GM12878 (cell line): Measurements from ENCODE around the gene HEBP1.

Experiments used
- ASH2L ChIP-seq: fragments of 300-600, 200-600 bp; sonication (generic); IDR thresholded peaks from 2 replicates; pipeline ENCODE4 v1.6.1; 2017; ENCODE audit warnings: low read depth, mild to moderate bottlenecking, borderline replicate concordance
- BRCA1 ChIP-seq: IDR thresholded peaks from 2 replicates; pipeline ENCODE4 v1.6.1; 2011; ENCODE audit warnings: low read depth, low read length, improper control_type of control experiment
- CEBPB ChIP-seq, 2 experiments: fragments of 150-350 bp in 1 of 2; IDR thresholded peaks; 2 replicates each; pipeline ENCODE4 v1.6.1; 2012 to 2014; ENCODE audit warnings: low read depth in 2 of 2, low read length in 2 of 2, borderline replicate concordance in 1 of 2, inconsistent platforms in 1 of 2
- CREB1 ChIP-seq: IDR thresholded peaks from 2 replicates; pipeline ENCODE4 v1.6.1; 2012; ENCODE audit warnings: low read depth, mild to moderate bottlenecking, inconsistent platforms
- CTCF ChIP-seq, 3 experiments: IDR thresholded peaks in 2 of 3; conservative IDR thresholded peaks in 1 of 3; 2 replicates each; pipeline ENCODE4 v1.5.1; 2011; ENCODE audit warnings: low read depth in 3 of 3, low read length in 3 of 3, mild to moderate bottlenecking in 3 of 3, control low read depth in 2 of 3, moderate library complexity in 2 of 3, inconsistent platforms in 1 of 3, mixed read lengths in 1 of 3; ENCODE audit not compliant: control insufficient read depth in 2 of 3, insufficient read depth in 1 of 3; ENCODE audit errors: extremely low read depth in 1 of 3
- EP300 ChIP-seq, 2 experiments: fragments of 150-350 bp in 1 of 2; IDR thresholded peaks; 2 replicates each; pipeline ENCODE4 v1.6.1; 2011 to 2012; ENCODE audit warnings: low read depth in 2 of 2, low read length in 2 of 2, borderline replicate concordance in 1 of 2, improper control_type of control experiment in 1 of 2, inconsistent platforms in 1 of 2; ENCODE audit not compliant: control insufficient read depth in 1 of 2
- MAX ChIP-seq: IDR thresholded peaks from 2 replicates; pipeline ENCODE4 v1.6.1; 2012; ENCODE audit warnings: low read depth, low read length, improper control_type of control experiment
- MTA2 ChIP-seq: fragments of 450-650 bp; IDR thresholded peaks from 2 replicates; pipeline ENCODE4 v1.6.1; 2016; ENCODE audit warnings: low read depth, mild to moderate bottlenecking, moderate library complexity
- POLR2AphosphoS5 ChIP-seq: IDR thresholded peaks from 2 replicates; pipeline ENCODE4 v1.6.1; 2011; ENCODE audit warnings: mild to moderate bottlenecking, low read length, inconsistent platforms
- RB1 ChIP-seq: fragments of 450-650 bp; formaldehyde crosslinking; IDR thresholded peaks from 2 replicates; pipeline ENCODE4 v1.6.1; 2017; ENCODE audit warnings: mild to moderate bottlenecking, borderline replicate concordance
- SMC3 ChIP-seq: IDR thresholded peaks from 2 replicates; pipeline ENCODE4 v1.6.1; 2011; ENCODE audit warnings: low read length, improper control_type of control experiment, borderline replicate concordance
- USF1 ChIP-seq: IDR thresholded peaks from 2 replicates; pipeline ENCODE4 v1.6.1; 2011; ENCODE audit warnings: borderline replicate concordance, low read depth, mild to moderate bottlenecking, moderate library complexity, mixed read lengths, low read length; ENCODE audit not compliant: insufficient read depth; ENCODE audit errors: extremely low read length

GRCh38 chr12:12982331-12982730, 17.7 kb downstream of the HEBP1 start:
- TF ChIP-seq CTCF (IDR thresholded peaks at IDR 0.05 in 2 of 3, conservative IDR thresholded peaks at IDR 0.05 in 1 of 3; ENCODE audit: control insufficient read depth in 2 of 3, extremely low read depth in 1 of 3, insufficient read depth in 1 of 3, low read depth in 3 of 3, low read length in 3 of 3) (no peak), BRCA1 (no peak), CEBPB (IDR thresholded peaks at IDR 0.05; ENCODE audit: borderline replicate concordance in 1 of 2, low read depth in 2 of 2, low read length in 2 of 2) (no peak), CREB1 (no peak), ASH2L (no peak), USF1 (no peak), MAX (no peak), MTA2 (no peak), POLR2AphosphoS5 (no peak), SMC3 (no peak), EP300 (IDR thresholded peaks at IDR 0.05; ENCODE audit: borderline replicate concordance in 1 of 2, control insufficient read depth in 1 of 2, low read depth in 2 of 2, low read length in 2 of 2) (no peak), RB1 (no peak)
